ENCODE data around the gene SCAF1.

SCAF1 gene

DNA sequence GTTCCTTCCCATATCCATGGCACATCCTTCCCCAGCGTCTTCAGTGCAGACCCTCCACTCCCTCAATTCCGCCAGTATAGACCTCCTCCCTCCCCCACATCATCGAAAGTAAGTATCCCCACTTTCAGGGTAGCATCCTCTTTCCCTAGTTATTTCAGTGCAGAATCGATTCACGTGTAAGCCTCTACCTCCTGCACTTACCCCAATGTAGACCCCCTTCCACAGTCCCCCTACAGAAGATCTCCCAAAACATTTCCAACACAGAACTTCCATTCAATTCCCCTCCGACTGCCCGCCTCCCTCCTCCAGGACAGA lies 23.0 kb downstream of the SCAF1 start:
- no peak for DNase-seq (ENCODE audit: low read depth)

DNA sequence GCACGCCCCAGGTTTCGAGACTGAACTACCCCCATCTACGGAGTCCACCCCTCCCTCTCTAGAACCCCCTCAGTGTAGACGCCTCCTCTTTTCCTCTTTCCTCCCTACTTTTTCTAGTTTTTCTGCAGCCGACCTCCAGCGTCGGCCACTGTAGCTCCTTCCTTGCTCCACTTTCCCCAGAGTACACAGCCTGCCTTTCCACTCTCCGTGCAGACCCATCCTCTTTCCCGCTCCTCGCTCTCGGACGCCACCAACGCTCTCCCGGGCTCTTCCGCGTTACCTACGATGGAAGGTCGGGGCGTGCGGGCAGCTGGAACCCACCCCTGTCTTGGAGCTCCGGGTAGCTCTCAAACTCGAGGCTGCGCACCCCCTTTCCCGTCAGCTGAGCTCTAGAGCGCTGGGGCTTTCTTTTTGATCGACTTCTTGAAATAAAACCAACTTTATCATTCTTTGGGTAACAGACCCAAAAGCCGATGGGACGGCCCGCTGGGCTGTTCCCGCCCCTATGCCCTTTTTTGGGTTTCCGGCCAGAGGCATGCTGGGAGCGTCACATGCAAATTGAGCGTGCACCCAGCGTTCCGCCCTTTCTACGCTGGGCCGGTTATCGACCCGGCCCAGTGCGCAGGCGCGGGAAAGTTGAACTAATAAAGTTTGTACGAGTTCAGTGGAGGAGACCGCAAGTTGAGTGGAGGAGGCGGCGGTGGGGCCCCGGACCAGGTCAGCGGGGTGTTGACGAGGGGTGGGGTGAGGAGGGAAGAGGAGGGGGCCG lies 23.5 kb downstream of the SCAF1 start, which contains the start of the genes BCL2L12 and IRF3:
BCL2L12 (plus strand) TSS at position 583 of the 769 bp plus-strand sequence. CDS start 760 bp downstream, outside the sequence.
IRF3 (minus strand) TSS at position 507 of the 769 bp plus-strand sequence. CDS start 1,019 bp downstream, outside the sequence.
- peak; percentile 99 for DNase-seq (ENCODE audit: low read depth)

DNA sequence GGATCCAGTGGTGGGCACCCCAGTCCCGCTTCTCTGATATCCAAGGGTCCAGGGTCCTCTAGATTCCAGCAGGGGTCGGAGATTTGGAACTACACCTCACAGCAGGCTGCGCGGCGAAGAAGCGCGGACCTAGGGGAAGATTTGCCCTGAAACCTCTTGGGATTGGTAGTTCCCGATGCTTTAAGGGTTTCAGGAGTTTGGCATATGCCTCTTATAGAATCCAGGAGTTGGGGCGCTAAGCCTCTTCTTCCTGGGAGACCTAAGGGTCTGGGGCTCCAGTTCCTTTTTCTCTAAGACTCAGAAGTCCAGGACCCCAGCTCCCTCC lies 24.1 kb downstream of the SCAF1 start:
- no peak for DNase-seq (ENCODE audit: low read depth)

DNA sequence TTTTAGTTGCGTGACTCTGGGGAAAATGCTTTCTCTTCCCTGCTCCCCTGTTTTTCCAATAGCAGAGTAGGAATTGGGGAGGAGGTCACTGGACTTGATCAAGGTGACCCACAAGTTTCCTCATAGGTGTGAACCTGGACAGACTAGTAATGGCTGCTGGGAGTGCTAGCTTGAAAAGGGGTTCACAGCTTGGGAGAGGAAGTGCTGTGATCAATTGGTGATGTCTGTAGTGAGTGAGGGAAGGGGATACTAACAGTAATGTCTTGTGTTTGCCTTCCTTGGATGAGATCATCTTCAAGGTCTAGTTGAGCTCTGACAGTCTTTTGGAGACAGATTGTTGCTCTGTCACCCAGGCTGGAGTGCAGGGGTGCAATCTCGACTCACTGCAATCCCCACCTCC lies 25.5 kb downstream of the SCAF1 start:
- no peak for DNase-seq (ENCODE audit: low read depth)

DNA sequence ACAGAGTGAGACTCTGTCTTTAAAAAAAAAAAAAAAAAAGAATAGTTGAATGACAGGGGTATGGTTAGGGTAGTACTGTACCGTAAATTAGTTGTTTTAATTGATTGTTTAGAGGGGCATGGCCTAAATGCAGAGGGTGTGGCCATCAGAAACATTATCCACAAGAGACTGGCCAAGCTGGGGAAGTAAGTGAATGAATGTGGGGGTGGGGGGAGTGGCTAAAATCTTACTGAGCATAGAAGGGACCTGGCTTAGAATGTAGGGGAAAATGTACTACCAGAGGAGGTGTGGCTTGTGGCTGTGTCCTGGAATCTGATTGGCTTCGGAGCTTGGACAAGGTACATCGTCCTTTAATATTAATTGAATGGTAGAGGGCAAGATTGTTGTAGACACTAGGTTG lies 27.5 kb downstream of the SCAF1 start:
- DNase-seq (ENCODE audit: low read depth), result no peak

GRCh38 chr19:49672131-49672919 lies 30.3 kb downstream of the SCAF1 start:
- DNase-seq (ENCODE audit: low read depth), result peak; percentile 60

DNA sequence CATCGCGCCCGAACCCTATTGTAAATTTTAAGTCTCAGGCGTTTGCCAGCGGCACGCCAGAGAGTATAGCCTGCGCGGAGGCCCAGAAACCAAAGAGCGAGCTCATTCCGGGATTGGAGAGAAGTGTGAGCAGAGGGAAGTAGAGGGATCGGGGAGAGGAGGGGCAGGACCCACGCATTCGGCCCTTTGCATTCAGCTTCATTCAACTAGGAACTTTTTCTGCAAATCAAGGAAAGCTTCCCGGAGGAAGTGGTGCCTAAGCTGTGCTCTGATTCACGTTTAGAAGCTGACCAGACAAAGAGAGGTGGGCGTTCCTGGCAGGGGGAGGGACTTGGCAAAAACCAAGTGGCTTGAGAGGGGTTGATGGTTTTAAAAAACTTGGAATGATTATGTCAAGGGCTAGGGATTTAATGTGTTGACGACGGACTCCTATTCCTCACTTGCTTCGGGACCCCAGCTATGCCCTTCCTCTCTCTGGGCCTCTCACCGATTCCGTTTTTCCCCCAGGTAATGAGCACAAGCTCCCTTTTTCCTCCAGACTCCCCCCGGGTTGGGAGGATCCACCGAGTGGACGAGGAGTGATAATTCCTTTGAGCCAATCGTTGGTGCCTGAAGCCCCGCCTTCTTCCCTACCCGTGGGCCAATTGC lies 34.3 kb downstream of the SCAF1 start:
- DNase-seq (ENCODE audit: low read depth), result no peak

DNA sequence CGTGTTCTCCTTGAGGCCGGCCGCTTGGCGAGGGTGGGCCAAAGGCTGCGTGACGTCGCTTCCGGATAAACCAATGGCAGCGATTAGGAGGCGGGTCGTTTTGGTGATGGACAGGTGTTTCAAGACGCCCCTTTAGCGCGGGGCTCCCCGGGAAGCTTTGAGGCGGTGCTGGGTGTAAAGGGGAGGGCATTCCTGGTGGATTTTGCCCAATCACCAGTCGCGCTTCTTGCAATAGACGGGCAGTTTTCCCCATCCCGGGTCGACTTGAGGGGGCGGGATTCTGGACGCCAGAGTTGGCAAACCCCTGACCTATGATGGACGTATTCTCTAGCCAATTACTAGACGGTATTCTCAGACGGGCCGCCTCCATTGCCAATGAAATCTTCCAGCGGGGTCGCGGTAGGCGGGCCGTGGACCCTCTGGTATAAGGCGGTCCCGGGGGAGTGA lies 34.8 kb downstream of the SCAF1 start:
- peak; percentile 95 for DNase-seq (ENCODE audit: low read depth)

DNA sequence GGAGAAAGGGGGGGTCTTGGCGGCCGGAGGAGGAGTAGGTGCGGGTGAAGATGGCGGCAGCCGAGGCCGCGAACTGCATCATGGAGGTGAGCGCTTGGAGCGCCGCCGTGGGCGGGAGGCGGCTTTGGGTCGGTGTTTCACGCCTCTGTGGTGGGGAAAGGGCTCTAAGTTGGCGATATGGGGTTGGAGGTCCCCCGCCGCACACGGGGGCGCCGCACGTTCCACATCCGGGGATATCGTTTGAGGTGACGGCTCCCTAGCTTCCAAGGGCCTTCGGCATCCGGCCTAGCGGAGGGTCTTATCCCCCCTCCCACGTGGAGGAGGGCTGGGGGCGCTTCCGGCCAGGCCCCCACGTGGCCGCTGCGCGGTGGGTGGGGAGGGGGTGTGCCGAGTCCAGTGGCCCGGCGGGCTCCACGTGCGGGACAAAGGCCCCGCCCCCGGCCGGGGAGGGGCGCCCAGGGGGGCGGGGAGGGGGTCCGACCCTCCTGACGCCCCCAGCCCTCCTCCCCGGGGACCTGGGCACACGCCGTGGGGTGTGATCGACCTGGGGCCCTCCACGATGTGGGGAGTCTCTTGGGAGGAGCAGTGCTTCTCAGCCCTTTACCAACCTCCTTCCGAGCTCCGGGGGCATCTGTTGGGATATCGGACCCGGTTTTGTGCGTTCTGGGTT lies 35.4 kb downstream of the SCAF1 start, which contains the start of gene PRMT1:
PRMT1 (plus strand) TSS at position 41 of the 670 bp plus-strand sequence; CDS start at position 51, 10 bp downstream.
- DNase-seq (ENCODE audit: low read depth), result peak; percentile 27

DNA sequence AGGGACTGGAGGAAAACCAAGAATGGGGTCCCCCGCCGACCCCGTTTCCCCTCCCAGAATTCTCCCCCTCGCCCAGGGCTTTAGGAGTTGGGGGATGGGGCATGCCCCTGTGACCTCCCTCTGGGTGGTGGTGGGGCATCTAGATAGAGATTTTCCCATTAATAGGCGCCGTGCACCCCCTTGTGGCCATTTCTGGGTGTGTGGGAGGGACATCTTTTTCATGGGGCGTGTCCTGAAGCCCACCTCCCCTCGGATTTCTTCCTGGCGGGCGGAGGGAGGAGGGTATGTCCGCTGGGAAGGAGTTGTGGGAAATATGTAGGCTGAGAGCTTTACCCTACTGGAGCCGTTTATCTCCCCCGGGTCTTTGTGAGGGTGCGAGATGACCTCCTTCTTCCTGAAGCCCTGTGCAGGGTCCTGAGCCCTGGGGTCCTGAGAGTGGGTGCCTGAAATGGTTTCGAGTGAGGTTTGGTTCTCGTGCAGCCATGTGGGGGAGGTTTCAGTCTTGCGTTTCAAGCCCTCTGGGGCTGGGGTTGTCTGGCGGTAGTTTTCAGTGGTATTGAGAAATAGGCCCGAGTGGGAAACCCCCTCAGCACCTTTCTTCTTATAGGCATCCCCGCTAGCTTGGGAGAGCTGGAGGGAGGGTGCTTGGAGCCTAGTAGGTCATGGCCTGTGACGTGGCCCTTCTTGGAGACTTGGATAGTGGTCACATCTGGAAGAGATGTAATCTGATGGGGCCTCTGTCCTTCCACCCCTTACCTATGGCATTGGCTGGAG lies 36.1 kb downstream of the SCAF1 start:
- peak; percentile 66 for DNase-seq (ENCODE audit: low read depth)

DNA sequence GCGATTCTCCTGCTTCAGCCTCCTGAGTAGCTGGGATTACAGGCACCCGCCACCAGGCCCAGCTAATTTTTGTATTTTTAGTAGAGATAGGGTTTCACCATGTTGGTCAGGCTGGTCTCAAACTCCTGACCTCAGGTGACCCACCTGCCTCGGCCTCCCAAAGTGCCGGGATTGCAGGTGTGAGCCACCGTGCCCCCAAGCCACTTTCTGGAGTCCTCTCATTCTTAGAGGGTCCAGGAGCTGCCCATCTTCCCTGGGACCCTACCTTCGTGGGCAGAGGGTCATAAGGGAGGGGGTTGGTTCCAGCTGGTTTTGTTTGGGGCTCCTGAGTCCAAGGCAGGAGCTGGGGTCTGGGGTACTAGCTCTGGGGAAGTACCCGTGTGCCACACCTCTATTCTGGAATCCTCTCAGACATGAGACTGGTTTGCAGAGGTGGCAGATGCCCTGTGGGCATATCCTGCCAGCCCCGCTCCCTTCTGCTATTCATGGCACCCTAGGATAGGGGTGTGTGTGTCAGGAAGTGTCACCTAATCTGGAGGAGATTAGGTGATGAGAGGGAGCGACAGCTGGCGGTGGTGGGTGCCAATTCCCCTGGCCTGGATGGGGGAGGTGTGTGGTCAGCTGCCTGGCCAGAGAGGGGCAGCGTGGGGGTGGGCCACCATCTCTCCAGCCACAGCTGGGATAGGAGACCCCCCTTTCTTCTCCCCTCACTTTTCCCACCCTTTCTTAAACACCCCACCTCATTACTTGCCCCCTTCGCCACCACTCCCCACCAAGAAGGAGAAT lies 37.2 kb downstream of the SCAF1 start:
- no peak for DNase-seq (ENCODE audit: low read depth)

DNA sequence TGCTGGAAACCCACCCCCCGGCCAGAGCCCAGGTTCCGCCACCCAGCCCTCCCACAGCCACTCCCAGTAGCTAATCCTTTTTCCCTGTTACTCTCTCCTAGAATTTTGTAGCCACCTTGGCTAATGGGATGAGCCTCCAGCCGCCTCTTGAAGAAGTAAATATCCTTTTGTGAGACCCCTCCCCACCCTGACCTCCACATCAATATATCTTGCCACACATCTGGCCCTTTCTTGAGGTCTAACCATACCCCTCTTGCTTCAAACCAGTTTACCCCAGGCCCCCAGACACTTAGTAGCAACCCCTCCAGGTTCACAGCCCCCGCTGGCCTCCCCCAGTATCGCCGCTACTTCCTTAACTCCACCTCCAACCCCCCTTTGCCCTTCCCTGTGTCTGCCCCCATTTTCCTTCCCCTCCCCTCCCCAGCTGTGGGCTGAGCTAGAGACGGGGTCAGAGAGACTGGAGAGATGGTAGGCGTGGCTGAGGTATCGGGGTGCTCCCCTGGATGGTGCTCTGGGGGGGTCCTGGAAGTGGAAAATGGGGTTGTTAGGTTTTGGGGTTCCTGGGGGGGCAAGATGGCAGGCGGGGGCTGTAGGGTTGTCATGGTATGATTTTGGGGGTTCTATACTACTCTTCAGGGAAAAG lies 37.9 kb downstream of the SCAF1 start:
- no peak for DNase-seq (ENCODE audit: low read depth)

GRCh38 chr19:49680421-49681351 lies 38.7 kb downstream of the SCAF1 start:
- peak; percentile 91 for DNase-seq (ENCODE audit: low read depth)

DNA sequence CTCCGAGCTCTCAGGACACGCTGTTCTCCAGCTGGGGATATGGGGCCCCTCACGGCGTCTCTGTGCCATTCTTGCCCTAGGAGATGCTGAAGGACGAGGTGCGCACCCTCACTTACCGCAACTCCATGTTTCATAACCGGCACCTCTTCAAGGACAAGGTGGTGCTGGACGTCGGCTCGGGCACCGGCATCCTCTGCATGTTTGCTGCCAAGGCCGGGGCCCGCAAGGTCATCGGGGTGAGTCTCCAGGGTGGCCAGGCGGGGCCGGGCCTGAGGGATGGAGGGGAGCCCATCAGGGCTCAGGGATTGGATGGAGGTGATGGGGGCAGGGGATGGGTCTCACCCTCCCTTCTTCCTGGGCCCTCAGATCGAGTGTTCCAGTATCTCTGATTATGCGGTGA lies 39.8 kb downstream of the SCAF1 start:
- DNase-seq (ENCODE audit: low read depth), result no peak

- no peak for DNase-seq (ENCODE audit: low read depth)
Measured at GRCh38 chr19:49682274-49682673, 40.3 kb downstream of the SCAF1 start.

DNA sequence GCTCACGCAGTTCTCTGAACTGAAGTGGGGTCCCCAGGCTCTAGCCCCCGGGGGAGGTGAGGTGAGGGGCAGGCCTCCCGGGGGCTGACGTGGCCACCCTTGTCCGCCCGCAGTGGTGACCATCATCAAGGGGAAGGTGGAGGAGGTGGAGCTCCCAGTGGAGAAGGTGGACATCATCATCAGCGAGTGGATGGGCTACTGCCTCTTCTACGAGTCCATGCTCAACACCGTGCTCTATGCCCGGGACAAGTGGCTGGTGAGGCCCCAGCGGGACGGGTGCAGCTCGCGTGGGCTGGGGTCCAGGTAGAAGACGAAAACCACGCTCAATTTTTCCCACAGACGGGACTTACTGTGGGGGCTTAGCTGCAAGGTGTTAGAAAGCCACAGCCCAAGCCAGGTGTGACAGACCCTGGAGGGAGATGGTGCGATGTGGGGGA lies 41.8 kb downstream of the SCAF1 start:
- DNase-seq (ENCODE audit: low read depth), result no peak

DNA sequence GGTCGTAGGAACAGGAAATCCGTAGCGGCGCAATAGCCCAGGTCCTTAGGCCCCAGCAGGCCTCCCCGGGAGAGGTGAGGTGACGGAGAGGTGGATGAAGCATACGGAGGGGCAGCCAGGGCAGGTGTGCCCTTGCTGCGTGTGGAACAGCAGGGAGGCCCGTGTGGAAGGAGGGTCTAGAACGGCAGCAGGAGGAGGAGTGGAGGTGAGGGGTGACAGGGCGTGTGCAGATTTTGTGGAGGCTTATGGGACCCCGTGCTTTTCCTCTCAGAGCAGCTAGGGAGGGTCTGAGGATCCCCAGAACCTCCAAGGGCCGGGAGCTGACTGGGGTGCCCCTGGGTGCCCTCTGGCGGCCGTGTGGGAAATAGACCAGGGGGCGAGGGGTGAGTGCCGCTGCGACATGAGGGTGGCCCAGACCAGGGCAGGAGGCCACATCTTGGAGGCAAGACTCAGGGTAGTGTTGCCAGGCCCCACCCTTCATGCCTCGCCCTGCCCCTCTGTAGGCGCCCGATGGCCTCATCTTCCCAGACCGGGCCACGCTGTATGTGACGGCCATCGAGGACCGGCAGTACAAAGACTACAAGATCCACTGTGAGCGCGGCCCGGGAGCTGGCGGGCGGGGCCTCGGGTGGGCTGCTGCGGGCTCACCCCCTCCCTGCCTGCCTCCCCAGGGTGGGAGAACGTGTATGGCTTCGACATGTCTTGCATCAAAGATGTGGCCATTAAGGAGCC lies 42.4 kb downstream of the SCAF1 start:
- DNase-seq (ENCODE audit: low read depth), result no peak

DNA sequence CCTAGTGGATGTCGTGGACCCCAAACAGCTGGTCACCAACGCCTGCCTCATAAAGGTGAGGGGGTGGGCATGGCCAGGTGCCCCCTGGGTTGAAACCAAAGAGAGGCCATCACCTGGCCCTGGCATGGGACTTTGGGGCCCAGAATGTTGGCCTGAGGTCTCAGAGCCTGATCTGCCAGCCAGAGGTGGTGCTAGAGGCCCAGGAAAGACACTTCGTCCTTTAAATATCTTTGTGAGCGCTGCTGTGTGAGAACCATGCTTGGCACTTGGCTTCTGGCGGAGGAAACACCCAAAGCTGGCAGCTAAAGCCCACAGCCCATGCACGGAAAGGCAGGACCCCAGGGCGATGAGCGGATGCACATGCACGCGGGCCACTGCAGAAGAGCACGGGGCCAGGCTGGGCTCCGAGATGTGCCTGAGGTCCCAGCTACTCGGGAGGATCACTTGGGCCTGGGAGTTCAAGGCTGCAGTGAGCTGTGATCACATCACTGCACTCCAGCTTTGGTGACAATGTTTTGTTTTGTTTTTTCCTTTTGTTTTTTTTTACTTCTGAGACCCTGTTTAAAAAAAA lies 43.1 kb downstream of the SCAF1 start:
- DNase-seq (ENCODE audit: low read depth), result no peak

Measured in activated T-helper 1 cell treated with Interleukin-2 at 50 U/mL for 16 hours (primary cell).